GM12891 (cell line): Measurements from ENCODE around the gene CDH13.

ENCODE experiments used
- DNase-seq: peaks from one replicate; pipeline ENCODE4 v3.0.0; 2011; ENCODE audit warnings: low spot score; ENCODE audit not compliant: insufficient read length
- FAIRE-seq: peaks from 2 replicates; lab custom pipeline; 2011; peaks lifted over from hg19 to GRCh38; lab: Jason Lieb, UNC
- PAX5 ChIP-seq: IDR thresholded peaks from 2 replicates; pipeline ENCODE4 v1.6.1; 2011; ENCODE audit warnings: low read length, moderate library complexity, mild to moderate bottlenecking; ENCODE audit not compliant: insufficient read depth, severe bottlenecking
- POLR2A ChIP-seq: IDR thresholded peaks from 2 replicates; pipeline ENCODE4 v1.6.1; 2011; ENCODE audit warnings: low read depth, low read length, control low read depth
- POLR2AphosphoS5 ChIP-seq: IDR thresholded peaks from 2 replicates; pipeline ENCODE4 v1.6.1; 2011; ENCODE audit warnings: low read depth, low read length, control low read depth
- POU2F2 ChIP-seq: IDR thresholded peaks from 2 replicates; pipeline ENCODE4 v1.6.1; 2011; ENCODE audit warnings: low read depth, mild to moderate bottlenecking, control low read depth, low read length, moderate library complexity
- SPI1 ChIP-seq: IDR thresholded peaks from 2 replicates; pipeline ENCODE4 v1.6.1; 2011; ENCODE audit warnings: low read depth, low read length, control low read depth
- TAF1 ChIP-seq: IDR thresholded peaks from 2 replicates; pipeline ENCODE4 v1.6.1; 2011; ENCODE audit warnings: low read depth, low read length, control low read depth

CDH13 gene

DNA sequence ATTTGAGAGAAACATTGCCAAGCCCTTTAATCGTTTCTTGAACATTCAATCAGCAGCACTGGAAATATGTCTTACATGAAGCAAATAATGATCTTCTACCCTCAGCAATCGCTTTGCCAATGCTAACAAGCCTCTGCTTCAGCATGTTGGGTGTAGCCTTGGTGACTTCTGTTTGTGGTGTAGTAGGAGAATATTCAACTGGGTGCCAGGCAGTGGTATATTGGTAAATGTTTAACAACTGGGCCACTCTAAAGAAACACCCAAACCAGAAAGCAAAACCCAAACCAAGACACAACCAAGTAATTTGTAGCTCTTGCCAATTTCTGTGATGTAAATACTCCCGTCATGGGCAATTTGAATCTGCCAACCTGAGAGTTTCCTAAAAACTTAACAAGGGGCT lies 9.7 kb downstream of the CDH13 start:
- FAIRE-seq: no peak

GRCh38 chr16:82636958-82637357 lies 10.2 kb downstream of the CDH13 start:
- FAIRE-seq: no peak
- no peak for DNase-seq
- TF ChIP-seq SPI1 (no peak), PAX5 (no peak), TAF1 (no peak), POLR2A (no peak), POLR2AphosphoS5 (no peak), POU2F2 (no peak)

More for the DNA sequence above, 9.7 kb downstream of the CDH13 start:
- DNase-seq: no peak
- TF ChIP-seq TAF1: no peak
- TF ChIP-seq SPI1: no peak
- no peak for TF ChIP-seq POU2F2
- no peak for TF ChIP-seq PAX5
- TF ChIP-seq POLR2A: no peak
- no peak for TF ChIP-seq POLR2AphosphoS5

DNA sequence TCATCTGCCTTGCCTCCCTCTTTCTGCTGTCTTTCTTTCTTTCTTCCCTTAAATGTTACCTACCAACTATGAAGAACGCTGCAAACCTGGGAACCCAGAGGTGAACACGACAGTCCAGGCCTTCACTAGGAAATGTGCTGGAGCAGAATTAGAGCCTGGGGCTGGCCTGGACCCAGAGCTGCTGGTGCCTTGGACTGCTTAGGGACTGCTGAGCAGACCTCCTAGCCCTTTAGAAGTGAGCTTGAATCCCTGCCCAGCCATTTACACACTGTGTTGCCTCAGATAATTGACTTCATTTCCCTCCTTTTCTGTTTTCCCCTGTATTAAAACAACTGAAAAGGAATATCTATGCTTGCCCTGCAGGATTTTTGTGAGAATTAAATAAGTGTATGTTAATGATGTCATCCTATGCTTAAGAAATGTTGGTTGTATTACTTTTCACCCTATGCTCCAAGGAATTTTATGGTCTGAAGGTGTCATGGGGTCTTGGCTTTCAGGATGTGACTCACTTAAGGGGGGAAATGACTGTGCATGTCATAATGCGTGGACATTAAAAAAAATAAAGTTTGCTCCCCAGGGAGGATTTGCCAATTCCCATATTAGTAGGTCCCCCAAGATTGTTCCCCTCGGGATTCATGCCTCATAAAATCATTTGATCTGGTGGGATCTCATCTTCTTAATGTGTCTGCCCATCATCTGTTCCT lies 11.5 kb downstream of the CDH13 start:
- no peak for TF ChIP-seq POLR2A
- no peak for TF ChIP-seq SPI1
- TF ChIP-seq TAF1: no peak
- TF ChIP-seq POLR2AphosphoS5: no peak
- TF ChIP-seq PAX5: no peak
- no peak for TF ChIP-seq POU2F2
- DNase-seq: no peak
- FAIRE-seq: no peak

DNA sequence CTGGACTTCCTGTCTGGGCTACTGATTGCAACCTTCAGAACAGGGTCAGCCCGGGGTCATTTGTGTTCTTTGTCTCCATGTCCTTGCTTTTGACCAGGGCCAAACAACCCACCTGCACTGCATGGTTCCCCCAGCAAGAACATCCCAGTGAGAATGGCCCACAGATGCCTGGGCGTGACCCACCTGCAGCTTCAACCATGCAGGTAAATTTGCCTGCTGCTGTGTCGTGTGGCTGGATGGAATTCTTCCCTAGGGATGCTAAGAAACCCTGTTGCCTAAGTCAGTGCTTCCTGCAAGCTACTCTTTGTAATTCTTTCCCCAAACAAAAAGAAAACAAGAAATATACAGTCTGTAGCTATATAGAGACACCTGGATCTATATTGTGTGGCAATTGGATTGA lies 12.5 kb downstream of the CDH13 start:
- FAIRE-seq: no peak
- no peak for DNase-seq

GRCh38 chr16:82639666-82640336 lies 13.0 kb downstream of the CDH13 start:
- DNase-seq: peak; percentile 46
- FAIRE-seq: peak; percentile 16
- TF ChIP-seq SPI1: no peak
- no peak for TF ChIP-seq POLR2A
- TF ChIP-seq PAX5: no peak
- TF ChIP-seq TAF1: no peak
- no peak for TF ChIP-seq POU2F2
- no peak for TF ChIP-seq POLR2AphosphoS5

More for the DNA sequence above, 12.5 kb downstream of the CDH13 start:
- TF ChIP-seq POLR2A (no peak), SPI1 (no peak), POLR2AphosphoS5 (no peak), PAX5 (no peak), TAF1 (no peak), POU2F2 (no peak)

DNA sequence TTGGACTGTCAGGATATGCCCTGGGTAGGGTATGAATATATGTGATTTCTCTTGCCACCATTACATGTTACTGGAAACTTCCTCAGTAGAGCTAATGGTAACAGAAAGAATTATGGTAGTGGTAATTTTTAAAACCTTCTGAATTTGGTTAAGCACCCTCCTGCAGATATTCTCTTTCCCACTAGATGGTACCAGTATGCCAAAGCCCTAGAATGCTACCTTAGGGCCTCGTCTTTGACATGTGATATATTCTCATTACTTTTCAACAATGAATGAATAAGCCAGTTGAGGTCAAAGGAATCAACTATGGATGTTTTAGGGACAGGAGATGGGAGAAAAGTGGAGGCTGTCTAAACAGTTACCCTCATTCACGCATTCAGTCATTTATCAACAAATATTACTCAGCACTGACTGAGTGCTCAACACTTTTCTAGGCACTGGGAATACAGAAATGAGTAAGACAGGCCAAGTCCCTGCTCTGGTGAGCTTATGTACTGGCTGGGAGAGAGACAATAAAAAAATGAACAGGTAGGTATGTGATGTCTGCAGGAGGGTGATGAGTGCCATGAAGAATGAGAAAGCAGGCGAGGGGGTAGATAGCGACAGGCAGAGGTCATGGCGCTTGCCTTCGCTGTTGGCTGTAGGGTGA lies 14.7 kb downstream of the CDH13 start:
- no peak for DNase-seq
- no peak for FAIRE-seq
- TF ChIP-seq TAF1: no peak
- TF ChIP-seq POLR2A: no peak
- no peak for TF ChIP-seq POU2F2
- no peak for TF ChIP-seq SPI1
- no peak for TF ChIP-seq PAX5
- no peak for TF ChIP-seq POLR2AphosphoS5

GRCh38 chr16:82643136-82643535 lies 16.4 kb downstream of the CDH13 start:
- DNase-seq: no peak
- TF ChIP-seq SPI1 (no peak), POLR2AphosphoS5 (no peak), POU2F2 (no peak), PAX5 (no peak), POLR2A (no peak), TAF1 (no peak)
- no peak for FAIRE-seq

- FAIRE-seq (no peak), DNase-seq (no peak)
- no peak for TF ChIP-seq POLR2A
- no peak for TF ChIP-seq POLR2AphosphoS5
- TF ChIP-seq POU2F2: no peak
Measured at GRCh38 chr16:82643936-82644630, 17.3 kb downstream of the CDH13 start.

DNA sequence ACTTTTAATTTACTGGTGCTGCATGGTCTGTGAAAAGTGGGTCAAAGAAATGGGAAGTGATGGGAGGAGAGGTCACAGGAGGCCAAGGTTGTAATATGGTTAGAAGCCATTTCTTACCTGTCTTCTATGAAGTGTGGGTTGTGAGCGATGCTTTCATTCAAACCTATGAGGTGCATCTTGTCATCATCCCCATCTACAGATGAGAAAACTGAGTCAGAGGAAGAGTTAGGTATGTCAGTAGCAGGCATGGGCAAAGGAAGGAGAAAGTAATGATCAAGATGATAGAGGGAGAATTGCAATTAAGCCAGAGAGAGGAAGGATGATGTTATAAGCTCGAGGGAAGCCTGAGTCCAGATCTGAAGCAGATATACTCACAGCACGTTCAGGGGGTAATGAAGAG lies 19.7 kb downstream of the CDH13 start:
- TF ChIP-seq SPI1: no peak
- no peak for TF ChIP-seq TAF1
- no peak for TF ChIP-seq POU2F2
- no peak for TF ChIP-seq PAX5
- TF ChIP-seq POLR2A: no peak
- no peak for TF ChIP-seq POLR2AphosphoS5
- FAIRE-seq (no peak), DNase-seq (no peak)
